Activated CD8-positive, alpha-beta T cell treated with anti-CD3 and anti-CD28 coated beads for 36 hours (primary cell): ENCODE data around the gene ADAMTS17. TPM values are rescaled to one million over a fixed set of nuclear protein-coding genes. Genes with fewer than 3 reads are reported as not detected.

ENCODE experiments used
- ATAC-seq: fragments of 200-7000 bp; cut with Tn5 transposase; one replicate; pipeline ENCODE4 v1.10.0; 2021; ENCODE audit warnings: mild to moderate bottlenecking, moderate library complexity
- CTCF ChIA-PET: fragments of 350-600 bp; sonication (Branson Sonifier 250); formaldehyde crosslinking; loops from one replicate; lab custom pipeline; 2021; ENCODE audit warnings: antibody characterized with exemption; lab: Charles Lee
- POLR2A ChIA-PET: fragments of 350-600 bp; sonication (Branson Sonifier 250); formaldehyde crosslinking; loops from one replicate; lab custom pipeline; 2021; ENCODE audit warnings: antibody characterized with exemption; lab: Charles Lee
- DNase-seq: peaks from one replicate; pipeline ENCODE4 v3.0.0-alpha.2; 2020
- H3K27ac Mint-ChIP-seq: one replicate; pipeline ENCODE4 v1.8.0; 2021; ENCODE audit warnings: mild to moderate bottlenecking, mixed read lengths
- H3K27me3 Mint-ChIP-seq: one replicate; pipeline ENCODE4 v1.8.0; 2021; ENCODE audit warnings: mixed read lengths
- H3K36me3 Mint-ChIP-seq: one replicate; pipeline ENCODE4 v1.8.0; 2021; ENCODE audit warnings: low read depth, mixed read lengths
- H3K4me1 Mint-ChIP-seq: one replicate; pipeline ENCODE4 v1.8.0; 2021; ENCODE audit warnings: low read depth, mixed read lengths
- H3K4me3 Mint-ChIP-seq: one replicate; pipeline ENCODE4 v1.8.0; 2021; ENCODE audit warnings: mild to moderate bottlenecking, moderate library complexity, mixed read lengths
- H3K9me3 Mint-ChIP-seq: one replicate; pipeline ENCODE4 v1.8.0; 2021; ENCODE audit warnings: mixed read lengths
- CTCF ChIP-seq: fragments of 200-600 bp; IDR thresholded peaks from one replicate; pipeline ENCODE4 v1.8.0; 2022; ENCODE audit warnings: antibody characterized with exemption, mild to moderate bottlenecking
- intact Hi-C: fragments of 100-400 bp; cut with micrococcal nuclease; formaldehyde crosslinking; loops from one replicate; pipeline ENCODE4 v1.10.0; 2022
- total RNA-seq, 2 experiments: library from RNA; stranded (reverse); gene quantifications; one replicate each; pipeline ENCODE4 v1.2.3, GENCODE V29; 2021

Gene ADAMTS17
- total RNA-seq, 2 experiments from 2014 or later = 0.60 to 1.5 TPM

GRCh38 chr15:100218434-100218833, 123.3 kb downstream of the ADAMTS17 start:
- no peak overlapping the region for H3K4me3 Mint-ChIP-seq
- DNase-seq = no peak
- ChIA-PET POLR2A (no interaction called here), CTCF (no interaction called here)
- H3K27me3 Mint-ChIP-seq = no peaks in the 10 kb centered on the region
- H3K27ac Mint-ChIP-seq = no peak overlapping the region
- H3K36me3 Mint-ChIP-seq = no peaks in the 10 kb centered on the region
- intact Hi-C loops = no loop called here
- no peaks in the 10 kb centered on the region for H3K9me3 Mint-ChIP-seq
- ATAC-seq = no peak
- H3K4me1 Mint-ChIP-seq = no peaks in the 10 kb centered on the region
- no peak for TF ChIP-seq CTCF

GRCh38 chr15:100216182-100216581, 125.6 kb downstream of the ADAMTS17 start:
- ChIA-PET POLR2A (no interaction called here), CTCF (no interaction called here)
- no peak for TF ChIP-seq CTCF
- no peak overlapping the region for H3K4me3 Mint-ChIP-seq
- no peaks in the 10 kb centered on the region for H3K36me3 Mint-ChIP-seq
- H3K27me3 Mint-ChIP-seq = no peaks in the 10 kb centered on the region
- intact Hi-C loops = no loop called here
- H3K4me1 Mint-ChIP-seq = no peaks in the 10 kb centered on the region
- no peaks in the 10 kb centered on the region for H3K9me3 Mint-ChIP-seq
- ATAC-seq = no peak
- no peak for DNase-seq
- H3K27ac Mint-ChIP-seq = no peak overlapping the region

GRCh38 chr15:100215843-100216169, 126.0 kb downstream of the ADAMTS17 start:
- no peak for ATAC-seq
- Mint-ChIP-seq H3K36me3 (no peaks in the 10 kb centered on the region), H3K4me1 (no peaks in the 10 kb centered on the region), H3K27ac (no peak overlapping the region), H3K4me3 (no peak overlapping the region), H3K9me3 (no peaks in the 10 kb centered on the region), H3K27me3 (no peaks in the 10 kb centered on the region)
- DNase-seq = no peak
- no peak for TF ChIP-seq CTCF
- CTCF ChIA-PET = no interaction called here
- POLR2A ChIA-PET = no interaction called here
- intact Hi-C loops = no loop called here

GRCh38 chr15:100215031-100215842, 126.5 kb downstream of the ADAMTS17 start:
- H3K4me1 Mint-ChIP-seq = no peaks in the 10 kb centered on the region
- CTCF ChIA-PET = no interaction called here
- intact Hi-C loops = no loop called here

More at GRCh38 chr15:100215031-100215842, 126.5 kb downstream of the ADAMTS17 start:
- no peak for TF ChIP-seq CTCF
- no peaks in the 10 kb centered on the region for H3K27me3 Mint-ChIP-seq
- DNase-seq (no peak), ATAC-seq (no peak)
- no peak overlapping the region for H3K27ac Mint-ChIP-seq
- POLR2A ChIA-PET = interaction anchor here (0.7 kb wide), 1 partner anchor 154 kb away, joined by 3 read pairs; no protein-coding TSS in a partner anchor
- H3K4me3 Mint-ChIP-seq = no peak overlapping the region
- H3K36me3 Mint-ChIP-seq = no peaks in the 10 kb centered on the region
- H3K9me3 Mint-ChIP-seq = no peaks in the 10 kb centered on the region
